GM12878 (cell line): ENCODE data around the gene AOPEP. TPM values are rescaled to one million over a fixed set of nuclear protein-coding genes. Genes with fewer than 3 reads are reported as not detected.

Experiments used
- ATAC-seq: fragments of 200-7000 bp; cut with Tn5 transposase; 3 replicates; pipeline ENCODE4 v1.9.1; 2020; ENCODE audit warnings: mild to moderate bottlenecking, moderate library complexity
- BruUV-seq: library from RNA; stranded (reverse); fragments of 400-500 nt; replicated peaks from 2 replicates; lab custom pipeline; 2021; lab: Mats Ljungman, UMichigan
- CTCF ChIA-PET: fragments of 300-600 bp; sonication (Branson Sonifier 250); formaldehyde crosslinking; extraction: SDS; loops from one replicate; lab custom pipeline; 2021; ENCODE audit warnings: inconsistent platforms; lab: Yijun Ruan, JAX
- POLR2A ChIA-PET: fragments of 350-600 bp; formaldehyde crosslinking; extraction: SDS; loops from one replicate; lab custom pipeline; 2021; ENCODE audit warnings: inconsistent platforms; lab: Charles Lee
- RAD21 ChIA-PET: fragments of 300-600 bp; sonication (Branson Sonifier 250); formaldehyde crosslinking; loops from one replicate; lab custom pipeline; 2023; ENCODE audit warnings: antibody characterized with exemption; ENCODE audit not compliant: unreplicated experiment; lab: Charles Lee
- SMC1A ChIA-PET: fragments of 300-600 bp; sonication (Branson Sonifier 250); formaldehyde crosslinking; loops from one replicate; lab custom pipeline; 2023; ENCODE audit not compliant: unreplicated experiment, uncharacterized antibody; lab: Charles Lee
- DNase-seq: peaks from one replicate; pipeline ENCODE4 v3.0.0-alpha.2; 2011; ENCODE audit warnings: low read depth, low spot score
- FAIRE-seq: peaks from 3 replicates; lab custom pipeline; 2011; peaks lifted over from hg19 to GRCh38; lab: Jason Lieb, UNC
- H2AFZ ChIP-seq: 2 replicates; pipeline ENCODE4 v1.6.0; 2011; ENCODE audit warnings: low read depth, low read length, control low read depth; ENCODE audit not compliant: control insufficient read depth
- H3K27ac ChIP-seq: 2 replicates; pipeline ENCODE4 v1.5.1; 2011; ENCODE audit warnings: control low read depth; ENCODE audit not compliant: control insufficient read depth, insufficient read depth
- H3K27me3 ChIP-seq, 2 experiments: replicated peaks in 1 of 2; 2 replicates each; pipeline versions ENCODE4 v1.6.0 to v1.6.1; 2011; ENCODE audit warnings: low read length in 1 of 2; ENCODE audit not compliant: control insufficient read depth in 2 of 2, insufficient read depth in 2 of 2
- H3K36me3 ChIP-seq, 2 experiments: 2 replicates each; pipeline ENCODE4 v1.5.1; 2011; ENCODE audit warnings: low read length in 1 of 2; ENCODE audit not compliant: control insufficient read depth in 2 of 2, insufficient read depth in 2 of 2
- H3K4me1 ChIP-seq: 2 replicates; pipeline ENCODE4 v1.6.1; 2011; ENCODE audit warnings: mild to moderate bottlenecking, low read length, moderate library complexity, mixed read lengths; ENCODE audit not compliant: control insufficient read depth, insufficient read depth
- H3K4me2 ChIP-seq: 2 replicates; pipeline ENCODE4 v1.6.0; 2011; ENCODE audit warnings: control low read depth; ENCODE audit not compliant: control insufficient read depth, insufficient read depth
- H3K4me3 ChIP-seq: fragments of 200-600 bp; sonication (generic); 2 replicates; pipeline ENCODE4 v1.5.1; 2016
- H3K79me2 ChIP-seq: 2 replicates; pipeline ENCODE4 v1.6.0; 2011; ENCODE audit warnings: low read length; ENCODE audit not compliant: control insufficient read depth, insufficient read depth
- H3K9ac ChIP-seq: 2 replicates; pipeline ENCODE4 v1.8.0; 2011; ENCODE audit warnings: low read length, control low read depth, mixed read lengths; ENCODE audit not compliant: control insufficient read depth, insufficient read depth
- H3K9me3 ChIP-seq: replicated peaks from 3 replicates; pipeline ENCODE4 v1.5.1; 2011; ENCODE audit warnings: mild to moderate bottlenecking, low read length; ENCODE audit not compliant: control insufficient read depth, insufficient read depth
- H4K20me1 ChIP-seq: 2 replicates; pipeline ENCODE4 v1.6.0; 2011; ENCODE audit not compliant: control insufficient read depth, insufficient read depth
- CHD1 ChIP-seq: IDR thresholded peaks from 2 replicates; pipeline ENCODE4 v1.6.1; 2012; ENCODE audit warnings: low read depth, low read length, improper control_type of control experiment
- CHD4 ChIP-seq: fragments of 200-600 bp; sonication (generic); IDR thresholded peaks from 2 replicates; pipeline ENCODE4 v1.6.1; 2016; ENCODE audit warnings: mild to moderate bottlenecking
- CREB1 ChIP-seq: IDR thresholded peaks from 2 replicates; pipeline ENCODE4 v1.6.1; 2012; ENCODE audit warnings: low read depth, mild to moderate bottlenecking, inconsistent platforms
- EP300 ChIP-seq, 2 experiments: fragments of 150-350 bp in 1 of 2; IDR thresholded peaks; 2 replicates each; pipeline ENCODE4 v1.6.1; 2011 to 2012; ENCODE audit warnings: low read depth in 2 of 2, low read length in 2 of 2, borderline replicate concordance in 1 of 2, improper control_type of control experiment in 1 of 2, inconsistent platforms in 1 of 2; ENCODE audit not compliant: control insufficient read depth in 1 of 2
- FOXM1 ChIP-seq: IDR thresholded peaks from 2 replicates; pipeline ENCODE4 v1.6.1; 2012; ENCODE audit warnings: low read depth, mild to moderate bottlenecking, inconsistent platforms, low read length, moderate library complexity
- IKZF2 ChIP-seq, 2 experiments: fragments of 450-650 bp; IDR thresholded peaks; 2 replicates each; pipeline ENCODE4 v1.6.1; 2017; ENCODE audit warnings: mild to moderate bottlenecking in 2 of 2, moderate library complexity in 2 of 2
- KLF5 ChIP-seq: fragments of 450-650 bp; IDR thresholded peaks from 2 replicates; pipeline ENCODE4 v1.6.1; 2014; ENCODE audit warnings: mild to moderate bottlenecking; ENCODE audit not compliant: partially characterized antibody
- NFXL1 ChIP-seq: fragments of 450-650 bp; IDR thresholded peaks from 2 replicates; pipeline ENCODE4 v1.6.1; 2017; ENCODE audit warnings: antibody characterized with exemption, mild to moderate bottlenecking, borderline replicate concordance
- NFYA ChIP-seq: IDR thresholded peaks from 2 replicates; pipeline ENCODE4 v1.6.1; 2011; ENCODE audit warnings: low read depth, mild to moderate bottlenecking, low read length, improper control_type of control experiment, borderline replicate concordance
- NKRF ChIP-seq: fragments of 450-650 bp; conservative IDR thresholded peaks from 2 replicates; pipeline ENCODE4 v1.6.1; 2017; ENCODE audit warnings: mild to moderate bottlenecking, moderate library complexity
- RFX5 ChIP-seq: IDR thresholded peaks from 2 replicates; pipeline ENCODE4 v1.6.1; 2011; ENCODE audit warnings: low read depth, low read length, improper control_type of control experiment
- SMARCA5 ChIP-seq: fragments of 450-650 bp; IDR thresholded peaks from 2 replicates; pipeline ENCODE4 v1.6.1; 2017; ENCODE audit warnings: mild to moderate bottlenecking
- SREBF2 ChIP-seq: IDR thresholded peaks from 2 replicates; pipeline ENCODE4 v1.6.1; 2012; ENCODE audit warnings: mild to moderate bottlenecking, low read length
- SUZ12 ChIP-seq: fragments of 200-600 bp; sonication (generic); IDR thresholded peaks from one replicate; pipeline ENCODE4 v1.6.1; 2018; ENCODE audit warnings: antibody characterized with exemption, mild to moderate bottlenecking; ENCODE audit not compliant: unreplicated experiment
- TARDBP ChIP-seq: IDR thresholded peaks from 2 replicates; pipeline ENCODE4 v1.6.1; 2016; ENCODE audit warnings: borderline replicate concordance
- ZNF687 ChIP-seq: fragments of 450-650 bp; IDR thresholded peaks from 2 replicates; pipeline ENCODE4 v1.6.1; 2017; ENCODE audit warnings: mild to moderate bottlenecking, moderate library complexity
- WGBS: methylation state at CpG from one replicate; pipeline ENCODE4 v1.1.6; 2016; ENCODE audit warnings: low lambda C conversion rate; ENCODE audit not compliant: insufficient replicate concordance, insufficient coverage; ENCODE audit errors: missing lambda C conversion rate; 5-methylcytosine and 5-hydroxymethylcytosine counted together
- in situ Hi-C: fragments of 300-500 bp; cut with MboI; formaldehyde crosslinking; loops from 9 replicates; pipeline ENCODE4 v1.14.3; 2018; ENCODE audit warnings: mixed read lengths
- intact Hi-C: fragments of 100-400 bp; cut with micrococcal nuclease; formaldehyde crosslinking; loops from one replicate; pipeline ENCODE4 v1.14.2; 2022; ENCODE audit not compliant: unreplicated experiment
- polyA plus RNA-seq, 11 experiments: library from polyadenylated mRNA; depleted of rRNA in 4 of 11; unstranded in 6 of 11; stranded (reverse) in 5 of 11; fragments of >200 nt; fragmentation: Nextera tagmentation in 4 of 11; fragmentation: Illumina TruSeq in 1 of 11; extraction: Ambion mirVana in 4 of 11; extraction: Trizol in 1 of 11; gene quantifications; 1 replicate in 1 of 11; 2 replicates in 10 of 11; pipeline versions ENCODE4 v1.2.1 to v1.2.3, GENCODE V29; 2011 to 2016; ENCODE audit warnings: inconsistent platforms in 2 of 11, missing spikeins in 2 of 11, low read depth in 1 of 11
- total RNA-seq, 4 experiments: library from RNA; depleted of rRNA in 3 of 4; stranded (reverse); fragments of >200 nt in 3 of 4; fragmentation: Illumina TruSeq in 1 of 4; extraction: Trizol in 1 of 4; gene quantifications; 2 replicates each; pipeline versions ENCODE4 v1.2.1 to v1.2.3, GENCODE V29; 2013 to 2021

The AOPEP gene
- total and polyA plus RNA-seq, 10 of the 15 experiments (the other 5 are each of a cell fraction or from before 2014, with no cell fraction given): 2.3 to 16.9 (median 10.1) TPM

GRCh38 chr9:94680621-94681020 lies 45.9 kb upstream of the AOPEP start:
- Histone ChIP-seq H3K27me3 (no peaks in the 10 kb centered on the region), H3K79me2 (no peaks in the 10 kb centered on the region), H3K9ac (no peak overlapping the region), H3K4me2 (no peak overlapping the region), H2AFZ (0 out of 2 replicates have a peak overlapping the region, but pooled peaks have one; percentile 10), H3K4me3 (no peak overlapping the region), H4K20me1 (no peaks in the 10 kb centered on the region), H3K9me3 (no peaks in the 10 kb centered on the region), H3K4me1 (no peaks in the 10 kb centered on the region; the same call in 1 of the 2 replicates), H3K36me3 (no peaks in the 10 kb centered on the region), H3K27ac (no peak overlapping the region)
- intact Hi-C loops: loop anchor here (1.0 to 10.0 kb wide), 6 partner anchors 102 to 1534 kb away; no protein-coding TSS in a partner anchor
- ChIA-PET RAD21 (interaction anchor here (0.9 to 6.1 kb wide), 12 partner anchors 12 to 502 kb away, joined by 3 to 134 read pairs (median 8); partner anchors contain the start of gene AOPEP), SMC1A (interaction anchor here (0.8 to 5.8 kb wide), 18 partner anchors 8 to 608 kb away, joined by 3 to 143 read pairs (median 6); partner anchors contain the start of gene AOPEP), POLR2A (interaction anchor here (1.3 kb wide), 1 partner anchor 447 kb away, joined by 5 read pairs; no protein-coding TSS in a partner anchor), CTCF (interaction anchor here (0.7 to 11.9 kb wide), 40 partner anchors 8 to 1537 kb away, joined by 3 to 355 read pairs (median 5); partner anchors contain the start of gene AOPEP)
- in situ Hi-C loops: loop anchor here (5.0 to 25.0 kb wide), 3 partner anchors 237 to 1532 kb away; no protein-coding TSS in a partner anchor
- BruUV-seq: no TSS peak
- FAIRE-seq (no peak), ATAC-seq (no peak), DNase-seq (no peak)
- TF ChIP-seq NFXL1 (no peak), KLF5 (no peak), ZNF687 (no peak), EP300 (IDR thresholded peaks at IDR 0.05; ENCODE audit: borderline replicate concordance in 1 of 2, control insufficient read depth in 1 of 2, low read depth in 2 of 2, low read length in 2 of 2) (no peak), NKRF (no peak), RFX5 (no peak), IKZF2 (IDR thresholded peaks at IDR 0.05) (no peak), CREB1 (no peak), FOXM1 (no peak), TARDBP (no peak), NFYA (no peak), CHD4 (no peak), CHD1 (no peak), SREBF2 (no peak), SMARCA5 (no peak), SUZ12 (no peak)
- WGBS: 4% methylated on average over 2 of the region's 2 CpGs
